KMS-11 (cell line): ENCODE measurements around the gene TRIO.

Experiments used
- H2AFZ ChIP-seq: fragments of 200-600 bp; sonication (generic); 2 replicates; pipeline ENCODE4 v1.6.1; 2016; ENCODE audit warnings: antibody characterized with exemption, mixed run types, low read depth
- H3K27ac ChIP-seq: fragments of 200-600 bp; sonication (generic); 2 replicates; pipeline ENCODE4 v1.6.1; 2016; ENCODE audit warnings: mild to moderate bottlenecking, mixed run types
- H3K27me3 ChIP-seq: fragments of 200-600 bp; sonication (generic); 2 replicates; pipeline ENCODE4 v1.6.1; 2017; ENCODE audit warnings: mild to moderate bottlenecking, low read depth, mixed run types, moderate library complexity; ENCODE audit not compliant: insufficient read depth
- H3K36me3 ChIP-seq: fragments of 200-600 bp; sonication (generic); 2 replicates; pipeline ENCODE4 v1.6.1; 2017; ENCODE audit warnings: mild to moderate bottlenecking, mixed run types; ENCODE audit not compliant: insufficient read depth
- H3K4me1 ChIP-seq: fragments of 200-600 bp; sonication (generic); 2 replicates; pipeline ENCODE4 v1.6.1; 2016; ENCODE audit warnings: mild to moderate bottlenecking, low read depth, mixed run types; ENCODE audit not compliant: poor library complexity, severe bottlenecking
- H3K4me2 ChIP-seq: fragments of 200-600 bp; sonication (generic); 2 replicates; pipeline ENCODE4 v1.7.0; 2016; ENCODE audit warnings: mild to moderate bottlenecking, mixed run types
- H3K4me3 ChIP-seq: fragments of 200-600 bp; sonication (generic); IDR thresholded peaks from 2 replicates; pipeline ENCODE4 v1.6.1; 2017; ENCODE audit warnings: low read depth, low read length, mixed read lengths; ENCODE audit not compliant: insufficient read depth
- H3K79me2 ChIP-seq: fragments of 200-600 bp; sonication (generic); 2 replicates; pipeline ENCODE4 v1.6.1; 2016; ENCODE audit warnings: low read depth, mixed run types; ENCODE audit not compliant: insufficient read depth
- H3K9ac ChIP-seq: fragments of 200-600 bp; sonication (generic); 2 replicates; pipeline ENCODE4 v1.6.1; 2016; ENCODE audit warnings: mild to moderate bottlenecking, mixed run types
- H4K20me1 ChIP-seq: fragments of 200-600 bp; sonication (generic); 2 replicates; pipeline ENCODE4 v1.6.1; 2016; ENCODE audit warnings: mild to moderate bottlenecking, mixed run types; ENCODE audit not compliant: insufficient read depth
- TF ChIP-seq, protein P1 (sequence below): fragments of 200-600 bp; sonication (generic); conservative IDR thresholded peaks from 2 replicates; pipeline ENCODE4 v1.6.1; 2017; ENCODE audit warnings: low read depth, mild to moderate bottlenecking, antibody characterized with exemption, low read length, moderate library complexity, mixed read lengths

Gene TRIO

DNA sequence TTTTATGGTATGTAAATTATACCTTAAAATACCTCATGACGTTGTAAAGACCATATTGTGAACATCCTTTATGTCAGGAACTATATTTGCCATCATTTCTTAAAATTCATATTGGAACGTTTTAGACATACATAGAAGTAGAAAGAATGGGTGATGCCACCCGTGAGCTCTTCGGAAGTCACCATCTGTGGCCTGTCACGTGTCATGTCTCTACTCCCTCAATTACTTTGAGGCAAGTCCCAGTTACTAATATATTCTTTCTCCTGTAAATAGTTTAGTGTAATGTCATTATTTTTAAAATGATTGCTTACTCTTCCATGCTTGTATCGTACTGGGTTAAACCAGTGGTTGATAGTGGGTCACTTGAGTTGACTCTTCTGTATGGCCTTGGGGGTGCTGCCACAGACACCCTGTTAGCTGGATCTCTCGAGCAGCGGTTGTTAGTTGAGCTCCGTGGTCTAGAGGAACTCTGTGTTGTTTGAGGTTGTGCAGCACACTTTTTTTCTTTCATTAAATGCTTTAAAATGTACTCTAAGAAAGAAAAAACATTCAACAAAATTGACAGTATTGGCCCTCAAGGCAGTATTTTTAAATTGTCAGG, 66.2 kb downstream of the TRIO start:
- Histone ChIP-seq H3K27ac (no peak overlapping the region; the same call in 1 of the 2 replicates), H4K20me1 (no peaks in the 10 kb centered on the region), H3K4me3 (no peak overlapping the region), H3K4me2 (peak overlapping the region; percentile 86; the same call in 1 of the 2 replicates), H3K4me1 (peaks cover 78% of the 10 kb centered on the region), H2AFZ (no peak overlapping the region), H3K9ac (no peak overlapping the region), H3K79me2 (peaks cover 85% of the 10 kb centered on the region), H3K36me3 (no peaks in the 10 kb centered on the region), H3K27me3 (no peaks in the 10 kb centered on the region)
- TF ChIP-seq, protein P1, sequence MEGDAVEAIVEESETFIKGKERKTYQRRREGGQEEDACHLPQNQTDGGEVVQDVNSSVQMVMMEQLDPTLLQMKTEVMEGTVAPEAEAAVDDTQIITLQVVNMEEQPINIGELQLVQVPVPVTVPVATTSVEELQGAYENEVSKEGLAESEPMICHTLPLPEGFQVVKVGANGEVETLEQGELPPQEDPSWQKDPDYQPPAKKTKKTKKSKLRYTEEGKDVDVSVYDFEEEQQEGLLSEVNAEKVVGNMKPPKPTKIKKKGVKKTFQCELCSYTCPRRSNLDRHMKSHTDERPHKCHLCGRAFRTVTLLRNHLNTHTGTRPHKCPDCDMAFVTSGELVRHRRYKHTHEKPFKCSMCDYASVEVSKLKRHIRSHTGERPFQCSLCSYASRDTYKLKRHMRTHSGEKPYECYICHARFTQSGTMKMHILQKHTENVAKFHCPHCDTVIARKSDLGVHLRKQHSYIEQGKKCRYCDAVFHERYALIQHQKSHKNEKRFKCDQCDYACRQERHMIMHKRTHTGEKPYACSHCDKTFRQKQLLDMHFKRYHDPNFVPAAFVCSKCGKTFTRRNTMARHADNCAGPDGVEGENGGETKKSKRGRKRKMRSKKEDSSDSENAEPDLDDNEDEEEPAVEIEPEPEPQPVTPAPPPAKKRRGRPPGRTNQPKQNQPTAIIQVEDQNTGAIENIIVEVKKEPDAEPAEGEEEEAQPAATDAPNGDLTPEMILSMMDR, result no peak

DNA sequence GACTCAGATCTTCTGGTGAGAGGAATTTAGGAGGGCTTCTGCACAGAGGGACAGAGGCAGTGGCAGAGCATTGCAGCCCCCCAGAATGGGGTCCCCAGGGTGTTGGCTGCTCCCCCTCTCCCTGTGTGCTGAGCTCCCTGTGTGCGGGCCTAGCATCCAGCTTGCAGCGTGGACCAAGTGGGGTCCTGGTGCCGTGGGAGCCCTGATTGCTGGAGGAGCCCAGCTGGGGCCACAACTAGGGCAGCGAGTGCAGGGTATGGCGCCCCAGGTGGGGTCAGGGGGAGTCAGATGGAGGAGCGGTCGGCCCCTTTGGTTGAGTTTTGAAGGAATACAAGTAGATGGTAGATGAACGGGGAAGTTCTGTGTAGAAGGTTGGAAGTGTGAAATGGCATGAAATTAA, 66.7 kb downstream of the TRIO start:
- H3K79me2 ChIP-seq, result peaks cover 84% of the 10 kb centered on the region
- H3K9ac ChIP-seq, result no peak overlapping the region
- H3K4me2 ChIP-seq, result peak overlapping the region; percentile 86; the same call in 1 of the 2 replicates
- H3K4me1 ChIP-seq, result peaks cover 83% of the 10 kb centered on the region
- H3K36me3 ChIP-seq, result no peaks in the 10 kb centered on the region
- H3K27me3 ChIP-seq, result no peaks in the 10 kb centered on the region
- H3K27ac ChIP-seq, result peak overlapping the region; percentile 92; the same call in 1 of the 2 replicates
- H3K4me3 ChIP-seq, result no peak overlapping the region
- TF ChIP-seq, protein P1, result no peak
- no peaks in the 10 kb centered on the region for H4K20me1 ChIP-seq
- H2AFZ ChIP-seq, result no peak overlapping the region

DNA sequence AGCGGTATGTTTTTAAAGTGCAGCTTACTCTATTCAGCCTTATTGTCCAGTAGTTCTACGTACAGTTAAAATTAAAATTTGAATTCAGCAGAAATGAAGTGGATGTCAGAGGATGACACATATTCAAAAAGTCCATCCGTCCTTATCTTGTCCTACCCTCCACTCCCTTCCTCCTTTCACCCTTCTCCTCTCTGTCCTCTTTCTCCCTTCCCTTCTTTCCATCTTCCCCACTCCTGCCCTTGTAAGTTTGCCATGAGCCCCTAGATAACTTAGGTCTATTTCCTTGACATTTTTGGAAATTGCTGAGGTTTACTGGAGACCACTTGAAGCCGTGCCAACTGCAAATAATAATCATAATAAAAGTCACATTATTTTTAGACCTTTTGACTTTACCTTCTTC, 67.6 kb downstream of the TRIO start:
- TF ChIP-seq, protein P1, result no peak
- Histone ChIP-seq H3K79me2 (peaks cover 84% of the 10 kb centered on the region), H3K4me2 (peak overlapping the region; percentile 86; the same call in 1 of the 2 replicates), H3K9ac (no peak overlapping the region), H3K27me3 (no peaks in the 10 kb centered on the region), H3K27ac (peak overlapping the region; percentile 92), H3K4me1 (peaks cover 92% of the 10 kb centered on the region), H2AFZ (no peak overlapping the region), H4K20me1 (no peaks in the 10 kb centered on the region), H3K36me3 (no peaks in the 10 kb centered on the region), H3K4me3 (no peak overlapping the region)

DNA sequence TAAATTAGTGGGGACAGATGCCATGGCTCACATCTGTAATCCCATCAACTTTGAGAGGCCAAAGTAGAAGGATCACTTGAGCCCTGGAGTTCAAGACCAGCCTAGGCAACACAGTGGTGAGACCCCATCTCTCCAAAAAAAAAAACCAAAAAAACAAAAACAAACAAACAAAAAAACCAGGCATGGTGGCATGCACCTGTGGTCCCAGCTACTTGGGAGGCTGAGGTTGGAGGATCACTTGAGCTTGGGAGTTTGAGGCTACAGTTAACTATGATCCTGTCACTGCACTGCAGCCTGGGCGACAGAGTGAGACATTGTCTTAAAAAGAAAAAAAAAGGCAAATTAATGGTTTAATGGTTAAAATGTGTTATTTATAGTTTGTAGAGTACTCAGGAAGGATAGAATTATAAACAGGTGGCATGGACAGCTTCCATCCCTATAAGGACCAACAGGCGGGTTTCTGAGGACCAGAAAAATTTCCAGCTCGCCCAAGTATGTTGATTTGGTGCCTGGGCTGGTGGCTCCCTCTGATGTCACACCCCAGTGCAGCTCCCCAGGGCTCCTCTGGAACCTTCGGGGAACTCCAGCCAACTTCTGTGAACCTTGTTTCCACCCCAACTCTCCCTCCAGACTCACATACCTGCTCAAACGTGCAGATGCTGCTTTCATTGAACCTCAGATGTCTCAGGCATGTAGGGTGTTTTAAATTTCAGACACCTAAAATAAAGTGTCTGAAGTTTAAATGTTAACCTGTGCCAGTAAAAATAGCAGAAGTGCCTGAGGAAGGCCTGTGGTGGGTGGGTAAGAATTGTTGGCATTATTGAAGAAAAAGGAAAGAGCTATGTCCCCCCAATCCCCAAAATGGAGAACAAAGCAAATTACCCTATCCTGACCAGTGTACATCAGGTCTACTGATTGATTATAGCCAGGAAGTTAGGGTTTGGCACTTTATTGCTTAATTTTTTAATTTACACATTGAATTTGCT, 69.0 kb downstream of the TRIO start:
- Histone ChIP-seq H3K79me2 (peaks cover 85% of the 10 kb centered on the region), H3K27ac (peak overlapping the region; percentile 92), H3K27me3 (no peaks in the 10 kb centered on the region), H3K36me3 (no peaks in the 10 kb centered on the region), H3K4me2 (peak overlapping the region; percentile 86), H3K4me1 (peaks cover 98% of the 10 kb centered on the region), H2AFZ (0 out of 2 replicates have a peak overlapping the region, but pooled peaks have one; percentile 1), H3K4me3 (no peak overlapping the region), H4K20me1 (no peaks in the 10 kb centered on the region), H3K9ac (peak overlapping the region; percentile 62)
- TF ChIP-seq, protein P1, result no peak
